Measurements from ENCODE around the gene NANOS1.

The NANOS1 gene

DNA sequence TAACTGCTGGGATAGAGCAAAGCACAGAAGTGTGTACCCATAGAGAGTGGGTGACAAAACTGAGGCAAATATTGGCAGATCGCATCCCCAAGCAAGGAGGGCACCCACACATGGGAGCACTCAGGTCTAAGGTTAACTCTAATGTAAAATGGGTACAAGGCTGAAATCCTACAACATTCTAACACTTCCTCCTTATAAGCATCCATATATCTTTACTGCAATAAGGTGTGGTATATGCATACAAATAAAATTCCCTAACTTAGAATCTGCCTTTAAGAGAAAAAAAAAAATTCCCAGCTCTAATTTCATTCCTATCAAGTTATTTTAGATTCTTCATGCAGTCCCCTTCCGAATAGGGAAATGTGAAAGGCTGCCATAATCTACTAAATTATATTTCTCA is 32.4 kb downstream of the NANOS1 start:
- DNase-seq = no peak

DNA sequence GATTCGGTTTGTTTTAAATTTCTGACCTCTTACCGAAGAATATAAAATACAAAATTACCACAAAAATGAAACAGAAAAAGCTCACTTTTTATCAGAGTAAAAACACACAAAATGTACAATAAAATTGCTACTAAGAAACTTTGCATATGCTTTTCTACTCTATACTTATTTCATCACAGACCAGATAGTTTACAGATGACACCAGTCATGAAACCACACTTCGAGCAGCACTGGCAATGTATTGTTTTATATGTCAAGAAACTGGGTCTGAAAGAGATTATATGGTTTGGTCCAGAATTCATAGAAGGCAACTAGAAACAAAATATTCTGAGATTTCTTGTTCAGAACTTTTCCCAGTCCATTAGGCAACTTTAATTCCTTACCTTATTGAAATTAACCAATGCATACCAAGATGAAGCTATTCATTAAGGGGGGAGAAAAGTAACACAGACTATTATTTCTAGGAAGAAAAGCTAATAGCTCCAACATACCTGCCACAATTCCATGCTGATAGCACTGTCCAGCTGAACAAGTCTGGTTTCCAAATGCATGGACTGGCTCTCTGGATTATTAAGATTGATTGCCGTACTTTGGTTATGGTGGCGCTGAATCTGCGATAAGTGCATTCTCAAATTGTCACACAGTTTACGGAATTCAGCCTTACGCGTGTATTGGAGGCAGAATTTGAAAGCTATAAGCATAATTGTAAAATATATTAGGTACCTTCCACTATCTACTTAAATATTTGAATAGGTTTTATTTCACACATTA is 41.1 kb downstream of the NANOS1 start:
- DNase-seq = no peak

DNA sequence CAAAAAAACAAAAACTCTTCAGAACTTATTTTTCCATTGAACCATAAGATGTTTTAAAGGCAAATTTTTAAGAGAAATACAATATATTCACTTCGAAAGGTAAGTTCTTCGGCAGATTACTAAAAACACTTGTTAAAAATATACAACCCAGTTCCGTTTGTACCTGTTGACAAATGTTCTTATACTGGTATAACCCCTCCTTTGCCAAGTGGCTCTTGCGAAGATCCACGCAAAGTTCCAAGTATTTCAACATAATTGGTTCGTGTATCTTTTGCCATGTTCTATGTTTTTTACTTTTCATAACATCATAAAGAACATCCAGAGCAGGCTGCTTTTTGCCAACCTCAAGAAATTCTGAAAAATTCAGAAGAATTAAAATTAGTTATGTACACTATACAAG is 44.1 kb downstream of the NANOS1 start:
- no peak for DNase-seq

DNA sequence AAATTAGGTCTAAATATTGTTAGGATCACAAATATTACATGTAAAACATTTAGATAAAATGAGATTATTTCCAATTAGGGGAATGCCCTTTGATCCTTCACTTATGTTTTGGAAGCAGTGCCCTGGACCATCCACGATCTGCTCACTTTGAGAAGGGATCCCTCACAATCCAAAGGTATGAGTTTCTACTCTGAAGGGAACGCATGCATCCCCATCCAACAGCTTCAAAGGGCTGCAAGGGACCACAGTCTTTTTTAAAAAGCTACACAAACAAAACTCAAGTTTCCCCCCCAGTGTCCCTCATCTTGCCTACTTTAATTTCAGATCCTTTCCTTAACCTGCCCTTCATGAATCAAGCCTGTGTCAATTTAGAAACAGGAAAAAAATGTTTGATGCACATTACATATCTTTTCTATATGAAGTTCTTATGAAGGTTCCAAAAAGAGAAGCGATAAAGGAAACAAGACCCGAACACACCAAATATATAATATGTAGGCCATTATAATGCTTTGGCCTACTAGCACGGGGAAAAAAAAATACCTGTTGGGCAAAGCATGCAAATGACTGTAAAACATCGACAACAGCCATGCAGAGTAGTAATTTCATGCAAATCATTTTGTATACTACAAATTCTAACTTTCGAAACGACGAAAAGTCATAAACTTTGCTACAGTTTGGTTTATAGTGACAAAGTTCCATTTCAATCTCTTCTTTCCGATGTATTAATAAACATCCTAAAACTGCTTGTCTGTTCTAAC is 49.1 kb downstream of the NANOS1 start:
- peak in 1 of 2 experiments; percentile 39 for DNase-seq

DNA sequence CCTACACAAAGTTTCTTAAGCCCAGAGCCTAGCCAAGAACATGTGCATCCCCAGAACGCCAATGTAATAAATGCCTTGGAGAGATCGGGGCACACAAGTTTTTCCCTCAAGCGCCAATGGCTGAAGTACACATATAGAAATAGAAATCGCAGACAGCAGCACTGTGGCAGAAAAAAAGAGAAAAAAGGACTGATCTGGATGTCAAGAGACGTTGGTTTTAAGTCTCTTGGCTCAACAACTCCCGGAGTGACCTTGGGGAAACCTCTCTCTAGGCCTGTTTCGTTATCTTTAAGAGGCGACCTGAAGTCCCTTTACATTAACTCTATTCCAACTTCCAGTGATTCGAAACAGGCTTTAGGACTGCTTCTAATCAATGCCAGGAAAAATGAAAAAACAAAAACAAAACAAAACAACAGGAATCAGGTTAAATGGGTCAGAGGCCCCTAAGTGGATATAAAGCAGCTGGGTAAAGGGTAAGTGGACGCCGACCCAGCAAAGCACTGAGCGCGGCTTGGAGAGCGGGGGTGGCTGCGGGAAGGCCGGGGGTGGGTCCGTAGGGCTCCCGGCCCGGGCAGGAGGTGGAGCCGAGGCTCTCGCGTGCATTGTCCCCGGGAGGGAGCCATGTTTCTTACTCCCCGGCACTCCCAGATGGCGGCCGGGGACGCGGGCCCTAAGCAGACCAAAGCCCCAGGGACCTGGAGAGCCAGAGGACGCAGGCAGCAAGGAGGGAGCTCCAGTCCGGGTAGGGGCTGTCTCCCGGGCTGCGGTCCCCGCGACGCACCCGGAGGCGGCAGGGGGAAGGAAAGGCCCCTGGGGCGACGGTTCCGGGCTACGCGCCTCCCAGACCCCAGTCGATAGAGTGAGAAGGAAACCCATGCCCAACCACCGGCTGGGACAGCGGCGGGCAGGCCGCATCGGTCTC is 50.3 kb downstream of the NANOS1 start:
- DNase-seq = peak; percentile 61 to 75

DNA sequence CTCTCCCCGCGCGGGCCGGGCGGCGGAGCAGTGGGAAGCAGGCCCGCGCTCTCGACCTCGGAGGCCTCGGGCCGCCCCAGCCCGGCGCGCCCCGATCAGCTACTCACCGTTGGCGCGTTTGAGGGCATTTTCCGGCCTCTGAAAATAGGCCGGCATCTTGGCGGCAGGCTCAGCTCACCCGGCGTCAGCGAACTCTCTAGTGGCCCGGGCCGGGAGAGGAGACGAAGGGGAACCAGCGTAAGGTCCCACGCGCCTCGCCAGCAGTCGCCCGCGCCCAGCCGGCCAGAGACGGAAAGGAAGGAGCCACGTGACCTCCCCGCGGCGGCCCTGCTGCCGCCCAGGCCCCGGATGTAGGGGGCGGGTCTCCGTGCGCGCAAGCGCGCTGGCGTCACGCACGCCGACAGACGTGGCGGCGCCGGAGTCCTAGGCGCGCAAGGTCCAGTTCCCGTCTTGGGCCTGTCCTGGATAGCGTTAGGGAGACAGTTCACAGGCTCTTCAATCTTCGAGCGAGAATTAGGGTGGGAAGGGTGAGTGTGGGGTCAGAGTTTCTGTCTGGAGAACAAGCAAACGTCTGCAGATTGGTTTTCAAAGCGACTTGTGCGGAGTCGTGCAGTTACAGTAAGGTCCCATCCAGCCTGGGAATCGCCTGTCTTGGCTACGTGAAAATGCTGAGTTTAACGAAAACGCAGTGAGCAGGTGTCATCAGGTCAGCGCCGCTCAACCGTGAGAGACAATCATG is 51.2 kb downstream of the NANOS1 start, which contains the start of gene EIF3A:
Gene EIF3A (minus strand): TSS at position 297 of the 739 bp plus-strand sequence. CDS start 141 bp downstream, at position 156.
- peak; percentile 92 to 93 for DNase-seq

Data from Kasumi-1 (cell line).